Small intestine (tissue), 7 donors: ENCODE measurements around the gene CHRNB1. TPM values are rescaled to one million over a fixed set of nuclear protein-coding genes. Genes with fewer than 3 reads are reported as not detected.
A peak's percentile ranks its signal among the peaks of the same experiment; 100 is the strongest.
"Not testable (repeated sequence)": the region's sequence is repeated elsewhere in the genome, so short reads cannot be mapped to it uniquely, and the experiment has no call there.

Experiments used
- DNase-seq, 2 donors: peaks; one replicate each; pipeline versions ENCODE4 v3.0.0 to v3.0.0-alpha.2; 2013
- FAIRE-seq: peaks from 2 replicates; lab custom pipeline; 2012; peaks lifted over from hg19 to GRCh38; lab: Jason Lieb, UNC
- H3K27ac ChIP-seq, 3 donors: one replicate each; pipeline ENCODE4 v1.5.1; 2013; ENCODE audit warnings: low read length in 2 of 3, mild to moderate bottlenecking in 2 of 3, control low read depth in 1 of 3, inconsistent platforms in 1 of 3, low read depth in 1 of 3, moderate library complexity in 1 of 3
- H3K27me3 ChIP-seq, 3 donors: one replicate each; pipeline ENCODE4 v1.6.1; 2013; ENCODE audit warnings: low read length in 3 of 3, inconsistent platforms in 1 of 3; ENCODE audit not compliant: control insufficient read depth in 3 of 3, insufficient read depth in 3 of 3
- H3K36me3 ChIP-seq, 3 donors: one replicate each; pipeline ENCODE4 v1.6.1; 2013; ENCODE audit warnings: low read length in 3 of 3, inconsistent platforms in 1 of 3, low read depth in 1 of 3, mild to moderate bottlenecking in 1 of 3, moderate library complexity in 1 of 3; ENCODE audit not compliant: control insufficient read depth in 3 of 3, insufficient read depth in 2 of 3
- H3K4me1 ChIP-seq, 3 donors: one replicate each; pipeline ENCODE4 v1.6.1; 2013; ENCODE audit warnings: low read length in 2 of 3, inconsistent platforms in 1 of 3, low read depth in 1 of 3, mild to moderate bottlenecking in 1 of 3, moderate library complexity in 1 of 3; ENCODE audit not compliant: control insufficient read depth in 3 of 3, insufficient read depth in 2 of 3
- H3K4me3 ChIP-seq, 3 donors: one replicate each; pipeline ENCODE4 v1.5.1; 2013; ENCODE audit warnings: low read length in 3 of 3, control low read depth in 1 of 3, inconsistent platforms in 1 of 3, low read depth in 1 of 3, mild to moderate bottlenecking in 1 of 3, moderate library complexity in 1 of 3
- H3K9me3 ChIP-seq, 2 donors: one replicate each; pipeline ENCODE4 v1.6.1; 2013; ENCODE audit warnings: low read depth in 1 of 2, low read length in 1 of 2; ENCODE audit not compliant: control insufficient read depth in 2 of 2, insufficient read depth in 1 of 2
- WGBS, 3 donors: extraction: QIAGEN DNeasy Blood & Tissue Kit; methylation state at CpG; one replicate each; pipeline ENCODE4 v1.1.7; 2013; 5-methylcytosine and 5-hydroxymethylcytosine counted together
- polyA plus RNA-seq, 4 donors: library from polyadenylated mRNA; stranded (reverse) in 3 of 4; unstranded in 1 of 4; fragments of 200-250 nt in 3 of 4; fragments of 120-200 nt in 1 of 4; gene quantifications; one replicate each; pipeline versions ENCODE4 v1.2.1 to v1.2.3, GENCODE V29; 2013
- donor health status: healthy with polysubstance abuse.
- donor health status: control.
- donor health status: control.
- donor health status: Bipolar disorder and iron deficiency.
- donor health status: healthy.

Gene CHRNB1
- polyA plus RNA-seq, 4 donors = 8.4 to 11.9 (median 10.4) TPM

DNA sequence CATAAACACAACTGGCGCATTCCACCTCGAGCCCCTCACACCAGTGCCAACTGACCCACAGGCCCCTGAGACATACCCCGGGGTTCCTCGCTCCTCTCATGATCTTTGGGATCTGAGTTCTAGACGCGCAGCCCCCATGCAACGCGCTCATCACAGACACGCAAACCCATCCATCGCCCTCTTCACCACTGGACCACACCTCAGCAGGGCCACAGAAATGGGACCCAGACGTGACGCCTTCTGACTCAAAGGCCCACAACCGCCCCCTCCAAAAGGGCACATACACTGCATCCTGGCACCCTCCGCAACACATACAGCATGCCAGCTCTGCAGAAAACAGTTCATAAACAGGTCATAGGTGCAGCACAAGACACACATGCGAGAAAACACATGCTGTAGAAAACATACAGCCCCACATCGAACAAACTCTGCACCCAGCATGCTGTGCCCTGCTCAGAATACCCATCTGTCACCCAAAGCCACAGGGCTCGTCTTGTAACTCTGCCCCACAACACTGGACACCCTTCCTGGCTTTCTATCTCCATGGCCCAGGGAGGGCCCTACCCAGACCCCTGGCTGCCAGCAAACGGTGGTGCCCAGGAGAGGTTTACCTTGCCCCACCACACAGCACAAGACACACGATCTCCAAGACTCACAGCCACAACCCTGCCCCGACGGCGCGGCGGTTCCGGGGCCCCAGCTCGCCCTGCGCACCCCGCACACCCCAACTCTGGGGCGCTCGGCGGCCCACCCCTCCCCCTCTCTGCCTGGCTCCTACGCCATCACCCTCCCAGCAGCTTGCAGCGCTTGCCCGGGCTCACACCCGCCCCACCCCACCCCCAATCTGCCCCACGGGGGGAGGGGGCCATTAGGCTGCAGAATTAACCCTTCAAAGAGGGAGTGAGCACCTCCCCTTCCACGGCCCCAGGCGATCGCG is 33.7 kb downstream of the CHRNB1 start:
- Histone ChIP-seq H3K4me1 (peaks cover 0 to 75% (median 4%) of the 10 kb centered on the region in 3 donors), H3K9me3 (no peaks in the 10 kb centered on the region), H3K27ac (peak overlapping the region; percentile 94 to 97 (median 97)), H3K4me3 (peak overlapping the region; percentile 79 to 97 (median 97)), H3K27me3 (no peaks in the 10 kb centered on the region), H3K36me3 (peaks cover 0 to 40% (median 0%) of the 10 kb centered on the region in 3 donors)
- WGBS, 3 donors = 21 to 28% (median 26%) methylated on average over 39 to 40 of the region's 40 CpGs
- FAIRE-seq (no peak), DNase-seq (peak; percentile 51 to 85)

DNA sequence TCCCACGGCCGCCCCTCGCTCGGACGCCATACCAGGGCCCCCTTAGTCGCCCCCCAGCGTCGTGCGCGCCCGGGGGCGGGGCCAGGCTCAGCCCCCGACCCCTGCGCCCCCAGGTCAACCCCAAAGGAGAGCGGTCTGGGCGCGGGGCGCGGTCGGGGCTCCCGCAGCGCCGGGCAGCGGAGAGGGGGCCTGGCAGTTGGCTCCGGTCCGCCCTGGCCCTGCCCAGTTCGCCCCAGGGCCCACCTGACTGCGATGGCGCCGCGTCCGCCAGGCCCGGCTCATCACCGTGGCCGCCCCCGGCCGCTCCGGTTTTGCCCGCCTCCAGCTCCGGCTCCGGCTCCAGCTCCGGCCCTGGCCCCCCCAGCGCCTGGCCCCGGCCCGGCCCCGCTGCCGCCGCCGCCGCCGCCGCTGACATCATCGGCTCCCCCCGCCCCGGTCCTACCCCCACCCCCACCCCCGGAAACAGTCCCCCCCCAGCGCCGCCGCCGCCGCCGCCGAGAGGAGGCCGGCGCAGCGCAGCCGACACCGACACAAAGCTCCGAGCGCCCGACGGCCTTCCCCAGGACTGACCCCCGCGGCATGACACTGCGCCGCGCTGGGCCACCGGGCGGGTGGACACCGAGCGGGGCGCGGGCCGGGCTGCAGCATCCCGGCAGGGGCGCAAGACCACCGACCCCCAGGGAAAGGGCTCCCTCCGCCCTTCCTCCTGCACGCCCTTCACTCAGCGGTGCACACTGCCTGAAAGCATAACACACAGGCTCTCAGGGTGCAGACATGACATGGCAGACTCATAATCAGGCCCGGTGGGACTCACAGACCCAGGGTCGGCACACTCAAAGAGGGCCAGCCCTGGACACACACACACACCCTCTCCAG is 34.6 kb downstream of the CHRNB1 start, which contains the start of gene ZBTB4:
TSS of gene ZBTB4 (minus strand) at position 419 of the 876 bp plus-strand sequence. CDS start 12,830 bp downstream, outside the sequence.
- DNase-seq (peak; percentile 49 to 88), FAIRE-seq (no peak)
- Histone ChIP-seq H3K36me3 (peaks cover 0 to 32% (median 0%) of the 10 kb centered on the region in 3 donors), H3K9me3 (no peaks in the 10 kb centered on the region), H3K4me1 (peaks cover 0 to 72% (median 4%) of the 10 kb centered on the region in 3 donors), H3K4me3 (peak within 1 kb of the TSS; percentile 79 to 97 (median 97)), H3K27me3 (no peaks in the 10 kb centered on the region), H3K27ac (peak within 1 kb of the TSS; percentile 94 to 97 (median 97))
- 1% methylated on average over 25 to 92 of the region's 92 CpGs for whole genome bisulfite sequencing, 3 donors

DNA sequence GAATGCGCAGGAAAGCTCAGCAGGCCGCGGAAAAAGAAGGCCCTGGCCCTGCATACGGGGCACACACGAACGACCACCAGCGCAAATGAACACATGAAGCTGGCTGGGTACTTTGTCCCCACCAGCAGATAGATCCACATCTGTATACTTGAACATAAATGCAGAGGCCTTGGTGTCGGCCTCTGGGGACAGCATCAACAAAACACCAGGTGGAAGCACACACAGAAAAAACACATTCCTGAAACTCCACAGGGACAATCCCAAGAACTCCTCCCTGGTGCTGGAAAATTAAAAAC is 35.2 kb downstream of the CHRNB1 start:
- no peak for FAIRE-seq
- Histone ChIP-seq H3K4me1 (peaks cover 0 to 68% (median 4%) of the 10 kb centered on the region in 3 donors), H3K9me3 (no peaks in the 10 kb centered on the region), H3K27me3 (no peaks in the 10 kb centered on the region), H3K4me3 (peak overlapping the region; percentile 49 to 97 (median 97)), H3K36me3 (peaks cover 0 to 26% (median 0%) of the 10 kb centered on the region in 3 donors), H3K27ac (peak overlapping the region; percentile 42 to 97 (median 91))
- no peak for DNase-seq
- 3 to 9% (median 6%) methylated on average over 8 of the region's 8 CpGs for WGBS, 3 donors

DNA sequence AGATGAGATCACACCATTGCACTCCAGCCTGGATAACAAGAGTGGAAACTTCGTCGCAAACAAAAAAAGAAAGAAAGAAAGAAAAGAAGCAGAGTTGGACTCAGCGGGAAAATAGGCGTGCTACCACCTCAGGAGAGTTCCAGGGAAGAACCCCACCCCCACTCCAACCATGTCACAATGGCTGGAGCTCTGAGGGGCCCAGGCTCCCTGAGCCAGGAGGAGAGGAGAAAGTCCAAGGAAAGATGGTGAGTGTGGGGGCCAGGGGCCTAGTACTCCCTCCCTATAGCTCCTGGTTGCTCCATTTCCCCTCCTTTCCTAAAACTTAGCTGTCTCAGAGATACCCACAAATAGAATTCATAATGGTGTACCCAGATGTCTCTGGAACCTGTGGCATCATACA is 36.4 kb downstream of the CHRNB1 start, which contains the start of gene SLC35G6:
TSS of gene SLC35G6 (plus strand) at position 172 of the 400 bp plus-strand sequence. CDS start at position 243, 71 bp downstream.
- H3K27ac ChIP-seq = peak within 1 kb of the TSS in 2 of 3 donors; percentile 91 to 97
- WGBS, 3 donors = 91 to 98% (median 93%) methylated on average over 4 of the region's 4 CpGs
- DNase-seq = peak in 1 of 2 donors; percentile 80
- H3K4me3 ChIP-seq, H3K27me3 ChIP-seq, H3K9me3 ChIP-seq, FAIRE-seq: not testable (repeated sequence)
- H3K4me1 ChIP-seq = peaks cover 0 to 62% (median 4%) of the 10 kb centered on the region in 3 donors
- H3K36me3 ChIP-seq = peaks cover 0 to 20% (median 0%) of the 10 kb centered on the region in 3 donors

DNA sequence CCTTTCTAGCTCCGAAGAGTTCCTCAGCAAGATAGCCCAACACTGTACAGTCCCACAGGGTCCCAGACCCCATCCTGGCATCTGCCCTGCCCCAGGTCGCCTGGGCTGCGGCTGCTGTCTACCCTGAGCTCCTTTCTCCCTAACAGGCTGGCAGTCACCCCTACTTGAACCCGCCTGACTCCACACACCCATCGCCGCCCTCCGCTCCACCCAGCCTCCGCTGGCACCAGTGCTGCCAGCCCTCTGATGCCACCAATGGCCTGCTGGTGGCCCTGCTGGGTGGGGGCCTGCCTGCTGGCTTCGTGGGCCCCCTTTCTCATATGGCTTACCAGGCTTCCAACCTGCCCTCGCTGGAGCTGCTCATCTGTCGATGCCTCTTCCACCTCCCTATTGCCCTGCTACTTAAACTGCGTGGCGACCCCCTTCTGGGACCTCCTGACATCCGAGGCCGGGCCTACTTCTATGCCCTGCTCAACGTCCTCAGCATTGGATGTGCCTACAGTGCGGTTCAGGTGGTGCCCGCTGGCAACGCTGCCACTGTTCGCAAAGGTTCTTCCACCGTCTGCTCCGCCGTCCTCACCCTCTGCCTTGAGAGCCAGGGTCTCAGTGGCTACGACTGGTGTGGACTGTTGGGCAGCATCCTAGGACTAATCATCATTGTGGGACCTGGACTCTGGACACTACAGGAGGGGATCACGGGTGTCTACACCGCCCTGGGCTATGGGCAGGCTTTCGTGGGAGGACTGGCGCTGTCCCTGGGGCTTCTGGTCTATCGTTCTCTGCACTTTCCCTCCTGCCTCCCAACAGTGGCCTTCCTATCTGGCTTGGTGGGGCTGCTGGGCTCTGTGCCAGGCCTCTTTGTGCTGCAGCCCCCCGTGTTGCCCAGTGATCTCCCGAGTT is 37.2 kb downstream of the CHRNB1 start:
- not testable (repeated sequence) for H3K27me3 ChIP-seq, DNase-seq, H3K9me3 ChIP-seq, H3K4me3 ChIP-seq, FAIRE-seq
- peak overlapping the region in 2 of 3 donors; percentile 99 to 100 for H3K27ac ChIP-seq
- H3K36me3 ChIP-seq = peaks cover 0 to 15% (median 0%) of the 10 kb centered on the region in 3 donors
- 86 to 88% (median 87%) methylated on average over 30 to 31 of the region's 31 CpGs for WGBS, 3 donors
- H3K4me1 ChIP-seq = peaks cover 0 to 59% (median 4%) of the 10 kb centered on the region in 3 donors

DNA sequence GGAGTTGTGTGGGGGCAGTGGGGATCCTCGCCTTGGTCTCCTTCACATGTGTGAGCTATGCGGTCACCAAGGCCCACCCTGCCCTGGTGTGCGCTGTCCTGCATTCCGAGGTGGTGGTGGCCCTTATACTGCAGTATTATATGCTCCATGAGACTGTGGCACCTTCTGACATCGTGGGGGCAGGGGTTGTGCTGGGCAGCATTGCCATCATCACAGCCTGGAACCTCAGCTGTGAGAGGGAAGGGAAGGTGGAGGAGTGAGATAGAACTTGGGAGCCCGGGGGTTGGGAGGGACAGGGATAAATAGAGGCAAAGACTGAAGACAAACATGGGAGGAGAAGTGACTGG is 37.9 kb downstream of the CHRNB1 start:
- DNase-seq = not testable (repeated sequence)
- H3K4me3 ChIP-seq = peak overlapping the region in 2 of 3 donors; percentile 53 to 94
- 63 to 70% (median 66%) methylated on average over 6 of the region's 6 CpGs for WGBS, 3 donors

DNA sequence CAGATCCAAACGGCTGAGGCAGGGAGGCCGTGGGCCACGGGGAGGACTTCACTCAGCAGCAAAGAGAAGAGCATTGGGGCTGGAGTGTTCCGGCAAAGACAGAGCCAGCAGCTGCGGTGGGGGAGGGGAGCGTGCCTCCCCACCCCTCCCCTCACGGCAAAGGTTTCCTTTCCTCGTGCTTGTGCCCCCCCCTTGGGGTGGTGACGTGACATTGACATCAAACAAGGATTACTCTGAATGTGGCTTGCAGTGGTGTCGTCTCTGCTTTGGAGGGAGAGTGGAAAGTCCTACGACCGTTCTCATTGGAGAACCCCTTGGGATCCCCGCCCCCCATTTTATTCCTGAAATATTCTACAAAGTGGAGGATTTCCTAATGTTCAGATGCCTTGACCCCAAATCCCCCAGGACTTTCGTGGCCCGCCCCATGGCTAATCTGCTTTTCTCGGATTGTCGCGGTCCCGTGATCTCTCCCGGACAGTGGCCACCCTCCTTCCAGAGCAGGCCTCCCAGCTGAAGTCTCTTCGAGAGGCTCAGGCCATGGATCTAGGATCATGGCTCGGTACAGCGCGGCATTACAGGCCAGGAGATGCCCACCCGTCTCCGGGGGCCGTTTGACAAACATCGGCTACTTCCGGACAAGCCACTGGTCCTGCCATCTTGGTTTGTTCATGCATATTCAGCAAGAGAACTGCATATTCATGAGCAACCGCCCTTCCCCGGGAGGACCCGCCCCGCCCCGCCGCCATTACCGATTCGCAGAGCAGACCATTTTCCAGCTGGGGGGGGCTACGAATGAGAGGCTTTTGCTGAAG is 38.6 kb downstream of the CHRNB1 start:
- WGBS, 3 donors = 0 to 1% (median 0%) methylated on average over 36 to 38 of the region's 38 CpGs
- Histone ChIP-seq H3K4me1 (peaks cover 4 to 51% (median 4%) of the 10 kb centered on the region in 3 donors), H3K4me3 (peak overlapping the region; percentile 39 to 94 (median 53)), H3K27me3 (no peaks in the 10 kb centered on the region), H3K9me3 (no peaks in the 10 kb centered on the region), H3K27ac (peak overlapping the region; percentile 87 to 100 (median 99)), H3K36me3 (peaks cover 0 to 9% (median 0%) of the 10 kb centered on the region in 3 donors)
- FAIRE-seq = no peak
- peak; percentile 93 to 97 for DNase-seq

More for the DNA sequence above, 37.9 kb downstream of the CHRNB1 start:
- H3K36me3 ChIP-seq, H3K9me3 ChIP-seq, FAIRE-seq, H3K27me3 ChIP-seq: not testable (repeated sequence)
- H3K27ac ChIP-seq = peak overlapping the region in 2 of 3 donors; percentile 99 to 100
- peaks cover 4 to 58% (median 4%) of the 10 kb centered on the region in 3 donors for H3K4me1 ChIP-seq
